Parathyroid adenoma (tissue), 2 donors: ENCODE measurements around the gene DSE.

Experiments used
- H2AFZ ChIP-seq: fragments of 300-600 bp; sonication (generic); one replicate; pipeline ENCODE4 v1.7.0; 2017; ENCODE audit warnings: antibody characterized with exemption, mild to moderate bottlenecking
- H3K27ac ChIP-seq: fragments of 300-600 bp; sonication (generic); one replicate; pipeline ENCODE4 v1.7.0; 2017
- H3K27me3 ChIP-seq: fragments of 300-600 bp; sonication (generic); one replicate; pipeline ENCODE4 v1.7.0; 2017; ENCODE audit warnings: low read length; ENCODE audit not compliant: control insufficient read depth, insufficient read depth
- H3K36me3 ChIP-seq: fragments of 300-600 bp; sonication (generic); one replicate; pipeline ENCODE4 v1.7.0; 2017; ENCODE audit warnings: low read length; ENCODE audit not compliant: control insufficient read depth, insufficient read depth
- H3K4me1 ChIP-seq: fragments of 300-600 bp; sonication (generic); one replicate; pipeline ENCODE4 v1.7.0; 2017; ENCODE audit warnings: control low read depth
- H3K4me2 ChIP-seq: fragments of 300-600 bp; sonication (generic); one replicate; pipeline ENCODE4 v1.7.0; 2017; ENCODE audit warnings: low read length
- H3K4me3 ChIP-seq: fragments of 300-600 bp; sonication (generic); one replicate; pipeline ENCODE4 v1.7.0; 2017; ENCODE audit warnings: low read depth, low read length
- H3K79me2 ChIP-seq: fragments of 300-600 bp; sonication (generic); one replicate; pipeline ENCODE4 v1.7.0; 2017; ENCODE audit warnings: control low read depth
- H3K9ac ChIP-seq: fragments of 300-600 bp; sonication (generic); one replicate; pipeline ENCODE4 v1.7.0; 2017; ENCODE audit warnings: mild to moderate bottlenecking
- H3K9me3 ChIP-seq: fragments of 300-600 bp; sonication (generic); one replicate; pipeline ENCODE4 v1.7.0; 2017; ENCODE audit warnings: low read length; ENCODE audit not compliant: control insufficient read depth
- TF ChIP-seq, protein P1 (sequence below): fragments of 300-600 bp; sonication (generic); IDR thresholded peaks from one replicate; pipeline ENCODE4 v1.7.0; 2017; ENCODE audit warnings: antibody characterized with exemption, mild to moderate bottlenecking
- donor health status: primary hyperparathyroidism.

The DSE gene

DNA sequence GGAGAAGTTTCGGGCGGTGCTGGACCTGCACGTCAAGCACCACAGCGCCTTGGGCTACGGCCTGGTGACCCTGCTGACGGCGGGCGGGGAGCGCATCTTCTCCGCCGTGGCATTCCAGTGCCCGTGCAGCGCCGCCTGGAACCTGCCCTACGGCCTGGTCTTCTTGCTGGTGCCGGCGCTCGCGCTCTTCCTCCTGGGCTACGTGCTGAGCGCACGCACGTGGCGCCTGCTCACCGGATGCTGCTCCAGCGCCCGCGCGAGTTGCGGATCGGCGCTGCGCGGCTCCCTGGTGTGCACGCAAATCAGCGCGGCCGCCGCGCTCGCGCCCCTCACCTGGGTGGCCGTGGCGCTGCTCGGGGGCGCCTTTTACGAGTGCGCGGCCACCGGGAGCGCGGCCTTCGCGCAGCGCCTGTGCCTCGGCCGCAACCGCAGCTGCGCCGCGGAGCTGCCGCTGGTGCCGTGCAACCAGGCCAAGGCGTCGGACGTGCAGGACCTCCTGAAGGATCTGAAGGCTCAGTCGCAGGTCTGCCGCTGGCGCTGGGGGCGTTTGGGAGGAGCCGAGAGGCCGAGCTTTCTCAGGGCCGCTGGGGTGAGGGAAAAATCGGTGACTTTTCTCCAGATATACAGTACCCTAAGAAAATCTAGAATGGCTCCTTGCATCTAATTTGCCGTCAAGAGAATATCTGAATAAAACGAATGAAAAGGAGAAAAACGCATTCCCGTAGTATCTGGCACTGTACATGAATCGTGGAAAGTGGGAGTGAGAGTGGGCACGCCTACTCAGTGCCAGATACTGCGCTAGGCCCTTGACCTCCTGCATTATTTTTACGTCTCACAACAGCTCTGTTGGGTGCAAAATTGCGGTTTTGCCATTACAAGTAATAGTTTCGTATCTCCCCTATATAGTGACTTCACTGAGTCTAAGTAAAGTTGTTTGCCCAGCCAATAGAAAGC is 91.5 kb downstream of the DSE start:
- Histone ChIP-seq H3K4me1 (peaks cover 4% of the 10 kb centered on the region), H2AFZ (peak overlapping the region; percentile 70), H3K36me3 (no peaks in the 10 kb centered on the region), H3K4me3 (no peak overlapping the region), H3K9me3 (no peaks in the 10 kb centered on the region), H3K4me2 (no peak overlapping the region), H3K27ac (no peak overlapping the region), H3K9ac (no peak overlapping the region), H3K79me2 (no peaks in the 10 kb centered on the region), H3K27me3 (no peaks in the 10 kb centered on the region)
- TF ChIP-seq, protein P1, sequence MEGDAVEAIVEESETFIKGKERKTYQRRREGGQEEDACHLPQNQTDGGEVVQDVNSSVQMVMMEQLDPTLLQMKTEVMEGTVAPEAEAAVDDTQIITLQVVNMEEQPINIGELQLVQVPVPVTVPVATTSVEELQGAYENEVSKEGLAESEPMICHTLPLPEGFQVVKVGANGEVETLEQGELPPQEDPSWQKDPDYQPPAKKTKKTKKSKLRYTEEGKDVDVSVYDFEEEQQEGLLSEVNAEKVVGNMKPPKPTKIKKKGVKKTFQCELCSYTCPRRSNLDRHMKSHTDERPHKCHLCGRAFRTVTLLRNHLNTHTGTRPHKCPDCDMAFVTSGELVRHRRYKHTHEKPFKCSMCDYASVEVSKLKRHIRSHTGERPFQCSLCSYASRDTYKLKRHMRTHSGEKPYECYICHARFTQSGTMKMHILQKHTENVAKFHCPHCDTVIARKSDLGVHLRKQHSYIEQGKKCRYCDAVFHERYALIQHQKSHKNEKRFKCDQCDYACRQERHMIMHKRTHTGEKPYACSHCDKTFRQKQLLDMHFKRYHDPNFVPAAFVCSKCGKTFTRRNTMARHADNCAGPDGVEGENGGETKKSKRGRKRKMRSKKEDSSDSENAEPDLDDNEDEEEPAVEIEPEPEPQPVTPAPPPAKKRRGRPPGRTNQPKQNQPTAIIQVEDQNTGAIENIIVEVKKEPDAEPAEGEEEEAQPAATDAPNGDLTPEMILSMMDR = no peak

DNA sequence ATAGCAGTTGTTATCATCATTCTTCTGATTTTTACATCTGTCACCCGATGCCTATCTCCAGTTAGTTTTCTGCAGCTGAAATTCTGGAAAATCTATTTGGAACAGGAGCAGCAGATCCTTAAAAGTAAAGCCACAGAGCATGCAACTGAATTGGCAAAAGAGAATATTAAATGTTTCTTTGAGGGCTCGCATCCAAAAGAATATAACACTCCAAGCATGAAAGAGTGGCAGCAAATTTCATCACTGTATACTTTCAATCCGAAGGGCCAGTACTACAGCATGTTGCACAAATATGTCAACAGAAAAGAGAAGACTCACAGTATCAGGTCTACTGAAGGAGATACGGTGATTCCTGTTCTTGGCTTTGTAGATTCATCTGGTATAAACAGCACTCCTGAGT is 92.6 kb downstream of the DSE start:
- Histone ChIP-seq H3K36me3 (no peaks in the 10 kb centered on the region), H3K4me2 (no peak overlapping the region), H3K9ac (no peak overlapping the region), H2AFZ (no peak overlapping the region), H3K4me3 (peak overlapping the region; percentile 9), H3K27ac (no peak overlapping the region), H3K27me3 (no peaks in the 10 kb centered on the region), H3K79me2 (no peaks in the 10 kb centered on the region), H3K9me3 (no peaks in the 10 kb centered on the region), H3K4me1 (peaks cover 4% of the 10 kb centered on the region)
- TF ChIP-seq, protein P1 = no peak

DNA sequence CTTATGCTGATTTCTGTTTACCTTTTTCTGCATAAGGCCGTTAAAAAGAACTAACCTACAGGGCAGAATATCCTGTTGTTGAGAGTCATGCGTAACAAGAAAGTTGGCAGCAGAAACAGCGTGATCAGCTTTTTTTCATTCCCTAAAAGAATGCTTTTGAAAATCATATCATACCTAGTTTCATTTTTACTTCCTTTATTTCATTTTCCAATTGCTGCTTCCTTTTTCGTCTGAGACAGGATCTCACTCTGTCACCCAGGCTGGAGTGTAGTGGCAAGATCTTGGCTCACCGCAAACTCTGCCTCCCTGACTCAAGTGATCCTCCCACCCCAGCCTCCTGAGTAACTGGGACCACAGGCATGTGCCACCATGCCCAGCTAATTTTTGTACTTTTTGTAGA is 94.5 kb downstream of the DSE start:
- Histone ChIP-seq H3K4me3 (peak overlapping the region; percentile 15), H3K27ac (peak overlapping the region; percentile 27)
- TF ChIP-seq, protein P1 = no peak

DNA sequence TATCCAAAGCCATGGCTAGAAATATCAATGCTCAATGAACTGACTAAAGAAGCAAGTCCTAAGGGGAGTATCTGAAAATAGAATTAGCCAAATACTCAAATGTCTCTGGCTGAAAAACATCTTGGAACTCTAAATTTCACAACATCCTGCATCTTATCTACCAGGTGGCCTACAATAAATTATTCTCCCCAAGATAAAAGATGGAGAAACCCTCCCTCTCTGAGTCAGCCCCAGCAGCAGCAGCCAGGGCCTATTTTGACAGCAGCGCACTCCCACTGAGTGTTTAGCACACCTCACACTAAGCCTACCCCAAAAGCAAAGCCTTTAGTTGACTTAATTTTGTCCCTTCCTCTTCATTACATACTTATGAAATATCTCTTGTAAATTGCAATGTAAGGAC is 96.3 kb downstream of the DSE start:
- Histone ChIP-seq H3K9ac (no peak overlapping the region), H3K4me3 (no peak overlapping the region)
- TF ChIP-seq, protein P1 = no peak

More for the DNA sequence above, 94.5 kb downstream of the DSE start:
- no peaks in the 10 kb centered on the region for H3K9me3 ChIP-seq
- H3K27me3 ChIP-seq = no peaks in the 10 kb centered on the region
- H3K9ac ChIP-seq = no peak overlapping the region
- H3K4me2 ChIP-seq = peak overlapping the region; percentile 54
- peaks cover 4% of the 10 kb centered on the region for H3K4me1 ChIP-seq
- H2AFZ ChIP-seq = peak overlapping the region; percentile 0
- H3K79me2 ChIP-seq = no peaks in the 10 kb centered on the region
- H3K36me3 ChIP-seq = no peaks in the 10 kb centered on the region

DNA sequence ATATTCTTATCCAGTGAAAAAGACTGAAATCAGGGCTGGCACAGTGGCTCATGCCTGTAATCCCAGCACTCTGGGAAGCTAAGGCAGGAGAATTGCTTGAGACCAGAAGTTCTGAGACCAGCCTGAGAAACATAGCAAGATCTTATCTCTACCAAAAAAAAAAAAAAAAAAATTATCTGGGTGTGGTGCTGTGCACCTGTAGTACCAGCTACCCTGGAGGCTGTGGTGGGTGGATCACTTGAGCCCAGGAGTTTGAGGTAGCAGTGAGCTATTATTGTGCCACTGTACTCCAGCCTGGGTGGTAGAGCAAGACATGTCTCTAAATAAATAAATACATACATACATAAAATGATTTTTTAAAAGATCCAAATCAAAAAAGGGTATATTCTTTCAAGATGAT is 96.8 kb downstream of the DSE start:
- no peaks in the 10 kb centered on the region for H3K36me3 ChIP-seq
- no peak overlapping the region for H3K4me3 ChIP-seq
- no peak overlapping the region for H3K9ac ChIP-seq
- TF ChIP-seq, protein P1 = no peak
- H3K4me1 ChIP-seq = peaks cover 4% of the 10 kb centered on the region
- no peak overlapping the region for H3K4me2 ChIP-seq
- no peaks in the 10 kb centered on the region for H3K27me3 ChIP-seq
- no peak overlapping the region for H3K27ac ChIP-seq
- H3K79me2 ChIP-seq = no peaks in the 10 kb centered on the region
- no peaks in the 10 kb centered on the region for H3K9me3 ChIP-seq
- no peak overlapping the region for H2AFZ ChIP-seq

More for the DNA sequence above, 96.3 kb downstream of the DSE start:
- H3K79me2 ChIP-seq = no peaks in the 10 kb centered on the region
- peak overlapping the region; percentile 25 for H2AFZ ChIP-seq
- no peaks in the 10 kb centered on the region for H3K27me3 ChIP-seq
- no peaks in the 10 kb centered on the region for H3K36me3 ChIP-seq
- no peak overlapping the region for H3K27ac ChIP-seq
- no peaks in the 10 kb centered on the region for H3K9me3 ChIP-seq
- H3K4me2 ChIP-seq = no peak overlapping the region
- H3K4me1 ChIP-seq = peaks cover 4% of the 10 kb centered on the region
